ENCODE results near the gene LMNTD2.

The LMNTD2 gene

DNA sequence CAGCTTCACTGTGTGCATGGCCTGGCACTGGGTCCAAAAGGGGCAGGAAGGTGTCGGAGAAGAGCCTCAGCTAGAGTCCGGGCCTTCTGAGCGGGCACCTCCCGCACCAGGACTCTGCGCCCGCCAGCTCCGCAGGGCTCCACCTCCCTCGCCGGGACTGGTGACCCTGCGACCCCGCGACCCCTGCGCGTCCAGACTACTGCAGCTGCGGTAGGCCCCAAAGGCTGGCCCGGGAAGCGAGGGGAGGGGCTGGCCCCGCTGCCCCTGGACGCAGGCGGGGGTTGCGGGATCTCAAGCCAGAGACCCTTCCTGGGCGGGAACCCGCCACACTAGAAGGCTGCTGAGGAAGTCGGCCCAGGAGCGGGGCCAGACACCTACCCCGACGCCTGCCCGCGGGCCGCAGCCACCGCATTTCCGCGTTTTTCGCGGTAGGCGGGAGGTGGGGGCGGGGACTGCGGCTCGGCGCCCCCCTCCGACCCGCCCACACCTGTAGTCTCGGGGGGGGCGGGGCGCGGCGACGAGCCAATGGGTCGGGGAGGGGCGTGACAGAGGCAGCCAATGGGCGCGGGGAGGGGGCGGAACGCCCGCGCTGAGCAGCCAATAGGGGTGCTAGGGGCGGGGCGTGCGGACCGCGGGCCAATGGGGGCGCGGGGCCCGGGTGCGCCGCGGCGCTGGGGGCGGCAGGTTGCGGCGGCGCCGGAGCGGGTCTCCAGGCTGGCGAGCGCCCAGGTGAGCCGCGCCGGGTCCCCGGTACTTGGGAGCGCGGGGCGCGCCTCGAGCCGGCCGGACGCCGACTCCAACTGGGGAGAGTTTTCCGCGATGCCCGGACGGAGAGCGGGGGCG lies at the start of gene LMNTD2, which contains the start of gene RASSF7:
Gene LMNTD2, minus strand, starts transcription at position 434 of the 843 bp plus-strand sequence. Its CDS starts 22 bp downstream, at position 412.
Gene RASSF7, plus strand, starts transcription at position 666 of the 843 bp plus-strand sequence. CDS start 799 bp downstream, outside the sequence.
- peak within 1 kb of the TSS; percentile 44 for H3K27ac ChIP-seq (ENCODE audit: low read depth, low read length)
- H3K4me3 ChIP-seq (ENCODE audit: low read depth in 1 of 2, low read length in 2 of 2) = peak within 1 kb of the TSS; percentile 56 to 61
- no peaks in the 10 kb centered on the region for H3K36me3 ChIP-seq (ENCODE audit: insufficient read depth, low read length)
- H3K9me3 ChIP-seq (ENCODE audit: low read length) = no peaks in the 10 kb centered on the region
- no peak within 1 kb of the TSS for H3K9ac ChIP-seq (ENCODE audit: low read length)
- H3K4me1 ChIP-seq (ENCODE audit: insufficient read depth, low read length) = peaks cover 4% of the 10 kb centered on the region
- peaks cover 6 to 38% of the 10 kb centered on the region in 2 donors for H3K27me3 ChIP-seq (ENCODE audit: control insufficient read depth in 1 of 2, insufficient read depth in 2 of 2, low read length in 2 of 2)

GRCh38 chr11:609341-609811 lies 48.8 kb upstream of the LMNTD2 start:
- Histone ChIP-seq H3K9ac (ENCODE audit: low read length) (no peak overlapping the region), H3K36me3 (ENCODE audit: insufficient read depth, low read length) (peaks cover 79% of the 10 kb centered on the region), H3K4me3 (ENCODE audit: low read depth in 1 of 2, low read length in 2 of 2) (no peak overlapping the region), H3K27ac (ENCODE audit: low read depth, low read length) (no peak overlapping the region), H3K27me3 (ENCODE audit: control insufficient read depth in 1 of 2, insufficient read depth in 2 of 2, low read length in 2 of 2) (no peaks in the 10 kb centered on the region), H3K9me3 (ENCODE audit: low read length) (no peaks in the 10 kb centered on the region), H3K4me1 (ENCODE audit: insufficient read depth, low read length) (peaks cover 8% of the 10 kb centered on the region)

GRCh38 chr11:608791-609251 lies 48.3 kb upstream of the LMNTD2 start:
- Histone ChIP-seq H3K4me1 (ENCODE audit: insufficient read depth, low read length) (peaks cover 4% of the 10 kb centered on the region), H3K9me3 (ENCODE audit: low read length) (no peaks in the 10 kb centered on the region), H3K4me3 (ENCODE audit: low read depth in 1 of 2, low read length in 2 of 2) (no peak overlapping the region), H3K27me3 (ENCODE audit: control insufficient read depth in 1 of 2, insufficient read depth in 2 of 2, low read length in 2 of 2) (no peaks in the 10 kb centered on the region), H3K9ac (ENCODE audit: low read length) (no peak overlapping the region), H3K27ac (ENCODE audit: low read depth, low read length) (no peak overlapping the region), H3K36me3 (ENCODE audit: insufficient read depth, low read length) (peaks cover 84% of the 10 kb centered on the region)

- Histone ChIP-seq H3K9ac (ENCODE audit: low read length) (no peak overlapping the region), H3K4me3 (ENCODE audit: low read depth in 1 of 2, low read length in 2 of 2) (no peak overlapping the region), H3K9me3 (ENCODE audit: low read length) (no peaks in the 10 kb centered on the region), H3K27ac (ENCODE audit: low read depth, low read length) (no peak overlapping the region), H3K36me3 (ENCODE audit: insufficient read depth, low read length) (peaks cover 88% of the 10 kb centered on the region), H3K4me1 (ENCODE audit: insufficient read depth, low read length) (peaks cover 4% of the 10 kb centered on the region), H3K27me3 (ENCODE audit: control insufficient read depth in 1 of 2, insufficient read depth in 2 of 2, low read length in 2 of 2) (no peaks in the 10 kb centered on the region)
Observed at GRCh38 chr11:607971-608659, 47.6 kb upstream of the LMNTD2 start.

- no peaks in the 10 kb centered on the region for H3K27me3 ChIP-seq (ENCODE audit: control insufficient read depth in 1 of 2, insufficient read depth in 2 of 2, low read length in 2 of 2)
- H3K9ac ChIP-seq (ENCODE audit: low read length) = no peak overlapping the region
- peak overlapping the region; percentile 39 for H3K27ac ChIP-seq (ENCODE audit: low read depth, low read length)
- H3K4me3 ChIP-seq (ENCODE audit: low read depth in 1 of 2, low read length in 2 of 2) = no peak overlapping the region
- no peaks in the 10 kb centered on the region for H3K9me3 ChIP-seq (ENCODE audit: low read length)
- H3K4me1 ChIP-seq (ENCODE audit: insufficient read depth, low read length) = peaks cover 4% of the 10 kb centered on the region
- peaks cover 87% of the 10 kb centered on the region for H3K36me3 ChIP-seq (ENCODE audit: insufficient read depth, low read length)
Observed at GRCh38 chr11:607020-607780, 46.7 kb upstream of the LMNTD2 start.

GRCh38 chr11:606245-606644 lies 45.7 kb upstream of the LMNTD2 start:
- H3K27me3 ChIP-seq (ENCODE audit: control insufficient read depth in 1 of 2, insufficient read depth in 2 of 2, low read length in 2 of 2) = no peaks in the 10 kb centered on the region
- peak overlapping the region; percentile 45 for H3K27ac ChIP-seq (ENCODE audit: low read depth, low read length)
- no peak overlapping the region for H3K9ac ChIP-seq (ENCODE audit: low read length)
- H3K4me3 ChIP-seq (ENCODE audit: low read depth in 1 of 2, low read length in 2 of 2) = no peak overlapping the region
- H3K9me3 ChIP-seq (ENCODE audit: low read length) = no peaks in the 10 kb centered on the region
- H3K36me3 ChIP-seq (ENCODE audit: insufficient read depth, low read length) = peaks cover 89% of the 10 kb centered on the region
- peaks cover 4% of the 10 kb centered on the region for H3K4me1 ChIP-seq (ENCODE audit: insufficient read depth, low read length)

DNA sequence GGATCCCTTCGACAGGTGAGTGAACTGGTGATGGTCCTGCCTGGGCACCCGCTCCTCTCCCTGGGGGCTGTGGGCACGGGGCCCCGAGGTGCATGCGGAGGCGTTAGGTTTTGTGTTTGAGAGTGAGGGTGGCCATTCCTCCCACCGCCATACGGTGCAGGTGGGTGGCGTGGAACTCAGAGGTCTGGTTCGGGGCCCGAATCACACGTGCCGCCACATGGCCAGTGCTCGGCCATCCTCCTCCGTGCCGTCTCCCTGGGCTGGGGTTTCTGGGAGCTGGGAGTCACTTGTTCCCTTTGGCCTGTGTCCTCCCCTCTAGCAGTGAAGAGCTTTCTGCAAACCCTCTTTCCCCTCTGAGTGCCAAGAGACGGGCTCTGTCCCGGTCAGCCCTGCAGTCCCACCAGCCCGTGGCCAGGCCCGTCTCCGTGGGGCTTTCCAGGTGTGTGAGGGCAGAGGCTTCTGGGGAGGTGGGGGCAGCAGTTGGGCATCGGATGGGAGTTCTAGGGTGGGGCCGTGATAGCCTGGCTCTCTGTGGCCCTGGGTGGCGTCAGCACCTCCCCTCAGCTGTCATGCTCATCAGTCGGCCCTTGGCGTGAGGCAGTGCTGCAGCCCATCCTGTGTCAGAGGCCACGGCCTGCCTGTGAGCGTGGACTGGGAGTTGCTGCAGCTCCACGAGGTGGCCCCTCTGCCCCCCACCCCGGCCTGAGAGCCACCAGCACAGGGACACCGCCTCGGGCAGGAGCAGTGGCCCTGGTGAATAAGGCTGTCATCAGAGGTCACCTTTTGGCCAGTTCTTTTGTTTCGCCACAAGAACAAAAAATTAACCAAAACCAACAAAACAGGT lies 45.0 kb upstream of the LMNTD2 start:
- Histone ChIP-seq H3K4me3 (ENCODE audit: low read depth in 1 of 2, low read length in 2 of 2) (no peak overlapping the region), H3K27ac (ENCODE audit: low read depth, low read length) (peak overlapping the region; percentile 45), H3K27me3 (ENCODE audit: control insufficient read depth in 1 of 2, insufficient read depth in 2 of 2, low read length in 2 of 2) (no peaks in the 10 kb centered on the region), H3K4me1 (ENCODE audit: insufficient read depth, low read length) (peaks cover 4% of the 10 kb centered on the region), H3K36me3 (ENCODE audit: insufficient read depth, low read length) (peaks cover 82% of the 10 kb centered on the region), H3K9ac (ENCODE audit: low read length) (no peak overlapping the region), H3K9me3 (ENCODE audit: low read length) (no peaks in the 10 kb centered on the region)

GRCh38 chr11:603154-603553 lies 42.6 kb upstream of the LMNTD2 start:
- no peak overlapping the region for H3K27ac ChIP-seq (ENCODE audit: low read depth, low read length)
- H3K4me1 ChIP-seq (ENCODE audit: insufficient read depth, low read length) = peaks cover 4% of the 10 kb centered on the region
- H3K9me3 ChIP-seq (ENCODE audit: low read length) = no peaks in the 10 kb centered on the region
- H3K9ac ChIP-seq (ENCODE audit: low read length) = no peak overlapping the region
- H3K4me3 ChIP-seq (ENCODE audit: low read depth in 1 of 2, low read length in 2 of 2) = no peak overlapping the region
- H3K27me3 ChIP-seq (ENCODE audit: control insufficient read depth in 1 of 2, insufficient read depth in 2 of 2, low read length in 2 of 2) = no peaks in the 10 kb centered on the region
- peaks cover 82% of the 10 kb centered on the region for H3K36me3 ChIP-seq (ENCODE audit: insufficient read depth, low read length)

DNA sequence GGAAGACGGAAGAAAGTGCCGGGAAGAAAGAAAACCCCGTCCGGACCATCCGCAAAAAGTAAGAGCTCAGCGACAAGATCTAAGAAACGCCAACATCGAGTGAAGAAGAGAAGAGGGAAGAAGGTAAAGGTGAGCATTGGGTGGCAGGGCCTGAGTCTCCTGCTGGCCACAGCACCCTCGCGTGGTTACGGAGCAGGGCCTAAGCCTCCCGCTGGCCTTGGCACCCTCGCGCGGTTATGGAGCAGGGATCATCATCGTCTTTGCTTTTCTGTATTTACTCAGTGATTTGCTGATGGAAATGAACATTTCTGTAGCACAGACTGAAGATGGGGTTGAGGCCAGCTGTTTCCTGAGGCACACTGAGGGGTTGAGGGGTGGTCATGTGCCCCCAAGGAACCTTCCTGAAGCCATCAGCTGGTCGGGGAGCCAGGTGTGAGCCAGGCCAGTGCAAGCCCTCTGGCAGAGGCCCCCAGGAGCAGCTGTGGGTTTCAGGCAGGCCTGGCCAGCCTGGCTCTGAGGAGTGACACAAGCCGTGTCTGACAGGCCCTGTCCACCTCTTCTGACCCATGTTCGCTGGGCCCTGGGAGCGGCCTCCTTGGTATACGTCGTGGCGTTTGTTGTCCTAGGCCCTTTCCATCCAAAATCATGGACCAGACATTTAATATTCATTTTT lies 41.2 kb upstream of the LMNTD2 start:
- Histone ChIP-seq H3K4me1 (ENCODE audit: insufficient read depth, low read length) (peaks cover 4% of the 10 kb centered on the region), H3K9me3 (ENCODE audit: low read length) (no peaks in the 10 kb centered on the region), H3K27ac (ENCODE audit: low read depth, low read length) (no peak overlapping the region), H3K36me3 (ENCODE audit: insufficient read depth, low read length) (peaks cover 73% of the 10 kb centered on the region), H3K4me3 (ENCODE audit: low read depth in 1 of 2, low read length in 2 of 2) (no peak overlapping the region), H3K9ac (ENCODE audit: low read length) (no peak overlapping the region), H3K27me3 (ENCODE audit: control insufficient read depth in 1 of 2, insufficient read depth in 2 of 2, low read length in 2 of 2) (no peaks in the 10 kb centered on the region)

DNA sequence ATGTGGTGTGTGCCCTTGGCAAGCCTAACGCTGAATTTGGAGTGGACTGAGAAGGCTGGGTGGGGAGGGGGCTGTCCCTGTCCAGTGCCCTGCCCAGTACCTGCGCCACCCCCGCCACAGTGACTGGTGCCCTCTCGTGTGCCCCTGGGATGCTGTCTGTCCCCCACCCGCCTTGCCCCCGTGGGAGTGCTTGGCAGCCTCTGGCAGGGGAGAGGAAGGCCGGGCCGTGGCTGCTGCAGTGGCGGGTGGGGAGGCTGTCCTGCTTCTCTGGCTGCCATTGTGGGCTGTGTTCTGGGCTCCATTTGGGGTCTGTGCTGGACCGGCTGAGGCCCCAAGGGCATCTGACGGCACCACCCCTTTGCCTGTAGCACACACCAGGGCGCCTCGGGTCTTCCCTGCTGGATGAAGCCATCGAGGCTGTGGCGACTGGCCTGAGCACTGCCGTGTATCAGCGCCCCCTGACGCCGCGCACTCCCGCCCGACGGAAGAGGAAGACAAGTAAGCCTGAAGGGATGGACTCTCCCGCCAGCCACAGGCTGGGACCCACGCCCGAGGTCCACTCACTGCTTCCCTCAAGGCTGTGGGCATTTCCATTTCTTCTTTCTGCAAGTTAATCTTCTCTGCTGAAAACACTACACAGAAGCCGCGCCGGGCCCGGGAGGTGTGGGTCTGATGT lies 37.6 kb upstream of the LMNTD2 start:
- no peaks in the 10 kb centered on the region for H3K27me3 ChIP-seq (ENCODE audit: control insufficient read depth in 1 of 2, insufficient read depth in 2 of 2, low read length in 2 of 2)
- no peak overlapping the region for H3K27ac ChIP-seq (ENCODE audit: low read depth, low read length)
- no peaks in the 10 kb centered on the region for H3K4me1 ChIP-seq (ENCODE audit: insufficient read depth, low read length)
- peaks cover 72% of the 10 kb centered on the region for H3K36me3 ChIP-seq (ENCODE audit: insufficient read depth, low read length)
- no peak overlapping the region for H3K9ac ChIP-seq (ENCODE audit: low read length)
- H3K9me3 ChIP-seq (ENCODE audit: low read length) = no peaks in the 10 kb centered on the region
- H3K4me3 ChIP-seq (ENCODE audit: low read depth in 1 of 2, low read length in 2 of 2) = no peak overlapping the region

Data from muscle layer of colon (tissue), 2 donors.